Measurements from ENCODE around the gene RANBP17. TPM values are rescaled to one million over a fixed set of nuclear protein-coding genes. Genes with fewer than 3 reads are reported as not detected.

The RANBP17 gene
- polyA plus RNA-seq, 4 donors = 7.1 to 16.5 (median 12.1) TPM

DNA sequence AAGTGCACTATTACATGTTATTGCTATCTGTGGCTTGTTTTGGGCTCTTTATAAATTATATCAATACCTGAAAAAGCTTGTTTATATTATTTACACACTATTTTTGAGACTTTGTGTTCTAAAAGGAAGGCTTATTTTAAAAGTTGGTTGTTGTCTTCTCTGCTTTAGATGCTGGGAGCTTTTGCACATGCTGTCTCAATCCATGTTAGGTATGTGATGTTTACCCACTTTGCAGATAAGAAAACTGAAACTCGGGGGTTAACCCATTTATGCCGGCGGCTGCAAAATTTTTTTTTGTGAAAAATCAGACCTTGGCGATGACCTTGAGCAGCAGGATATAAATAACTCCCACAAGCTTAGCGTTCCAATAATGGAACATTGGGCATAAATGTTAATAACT is 212.9 kb downstream of the RANBP17 start:
- DNase-seq (ENCODE audit: low read depth in 4 of 4, low spot score in 2 of 4) = no peak

DNA sequence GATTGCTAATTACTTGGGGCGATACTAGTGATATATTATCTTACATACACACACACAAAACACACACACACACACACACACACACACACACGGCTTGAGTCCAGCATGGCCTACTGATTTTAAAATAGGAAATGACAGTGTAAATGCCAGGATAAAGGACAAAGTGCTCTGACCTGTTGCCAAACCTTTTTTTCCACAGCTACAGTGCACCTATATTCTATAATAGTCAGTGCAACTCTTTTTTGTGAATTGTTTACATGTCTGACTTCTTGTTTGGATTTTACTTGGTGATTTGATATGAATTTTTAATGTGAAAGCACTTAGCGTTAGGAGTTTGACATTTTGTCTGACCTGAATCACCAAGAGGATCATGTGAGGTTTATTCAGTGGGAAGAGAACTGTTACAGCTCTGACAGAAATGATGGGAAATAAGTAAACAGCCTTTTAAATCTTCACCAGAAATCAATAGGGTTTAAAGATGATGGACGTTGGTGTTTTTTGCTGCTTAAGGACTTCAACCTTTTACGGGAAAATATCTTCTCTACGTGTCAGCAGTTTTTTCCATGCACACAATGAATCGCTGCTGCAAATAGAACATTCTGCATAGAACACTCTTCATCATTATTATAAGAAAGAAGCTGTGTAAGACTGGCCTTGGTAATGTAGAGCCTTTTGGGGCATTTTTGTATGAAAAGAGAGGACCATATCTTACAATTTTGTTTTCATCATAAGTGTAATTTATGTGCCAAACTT is 218.5 kb downstream of the RANBP17 start:
- DNase-seq (ENCODE audit: low read depth in 4 of 4, low spot score in 2 of 4) = no peak

DNA sequence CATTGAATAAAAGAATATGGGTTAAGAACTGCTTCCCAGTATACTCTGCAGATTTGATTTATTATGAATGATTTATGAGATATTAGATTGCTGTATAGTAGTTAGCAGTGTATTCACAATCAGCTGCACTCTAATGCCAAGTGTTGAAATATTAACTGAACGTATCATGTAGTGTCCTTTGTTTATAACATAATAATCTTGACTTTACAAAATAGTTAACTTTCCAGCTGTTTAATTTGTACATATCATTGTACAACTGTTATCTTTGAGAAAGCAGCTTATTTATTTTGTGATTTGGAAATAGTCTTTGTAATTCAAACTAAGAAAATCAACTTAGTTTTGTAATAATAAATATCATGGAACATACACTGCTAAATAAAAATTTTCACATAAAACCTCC is 219.5 kb downstream of the RANBP17 start:
- no peak for DNase-seq (ENCODE audit: low read depth in 4 of 4, low spot score in 2 of 4)

DNA sequence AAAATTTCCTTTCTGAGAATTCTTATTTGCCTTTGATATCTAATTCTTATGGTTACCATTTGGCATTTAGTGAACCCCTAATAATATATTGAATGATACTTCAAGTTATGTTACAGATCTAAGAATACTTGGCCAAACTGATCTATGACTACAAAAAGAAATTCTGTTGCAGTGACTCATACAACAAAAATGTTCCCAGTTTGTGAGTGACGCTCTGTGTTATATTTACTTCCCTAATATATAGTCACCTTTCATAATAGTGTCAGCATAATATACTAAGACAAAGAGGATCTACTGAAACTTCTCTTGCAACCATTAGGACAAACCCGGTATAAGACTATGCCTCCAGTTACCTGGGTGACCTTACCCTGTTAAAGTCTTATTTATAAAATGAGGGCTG is 230.4 kb downstream of the RANBP17 start:
- no peak for DNase-seq (ENCODE audit: low read depth in 4 of 4, low spot score in 2 of 4)

DNA sequence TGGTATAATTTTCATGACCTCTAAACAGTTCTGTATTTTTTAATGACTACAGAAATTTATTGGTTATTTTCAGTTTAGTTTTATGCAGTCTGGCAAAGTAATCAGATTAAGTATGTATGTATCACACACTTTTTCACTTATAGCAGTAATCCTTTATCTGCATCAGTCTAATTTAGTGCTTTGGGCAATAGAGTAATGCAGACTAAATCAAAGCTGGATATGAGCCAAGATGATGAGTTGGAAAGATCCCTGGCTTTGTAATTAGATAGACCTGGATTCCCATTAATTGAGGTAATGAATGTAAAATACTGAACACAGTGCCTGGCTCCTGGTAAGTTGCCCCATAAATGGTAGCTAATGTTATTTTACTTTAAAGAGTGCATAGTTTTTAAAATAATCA is 231.8 kb downstream of the RANBP17 start:
- no peak for DNase-seq (ENCODE audit: low read depth in 4 of 4, low spot score in 2 of 4)

DNA sequence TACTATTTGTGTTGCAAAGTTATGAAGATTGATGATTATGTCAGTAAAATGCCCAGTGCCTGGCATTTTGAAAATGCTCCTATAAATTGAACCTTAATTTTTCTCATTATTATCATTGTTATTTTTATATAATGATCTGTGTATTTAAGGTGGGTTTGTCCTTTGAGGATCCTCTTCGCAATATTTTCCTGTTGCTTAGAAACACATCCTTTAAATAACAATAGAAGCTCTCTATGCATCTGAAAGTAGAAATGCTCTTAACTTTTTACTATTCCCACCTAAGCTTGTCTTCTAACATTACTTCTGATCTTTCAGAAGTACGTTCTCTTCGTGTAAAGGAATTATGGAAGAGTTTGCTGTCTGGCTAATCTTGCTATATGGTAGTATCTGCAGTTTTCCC is 232.5 kb downstream of the RANBP17 start:
- DNase-seq (ENCODE audit: low read depth in 4 of 4, low spot score in 2 of 4) = no peak

DNA sequence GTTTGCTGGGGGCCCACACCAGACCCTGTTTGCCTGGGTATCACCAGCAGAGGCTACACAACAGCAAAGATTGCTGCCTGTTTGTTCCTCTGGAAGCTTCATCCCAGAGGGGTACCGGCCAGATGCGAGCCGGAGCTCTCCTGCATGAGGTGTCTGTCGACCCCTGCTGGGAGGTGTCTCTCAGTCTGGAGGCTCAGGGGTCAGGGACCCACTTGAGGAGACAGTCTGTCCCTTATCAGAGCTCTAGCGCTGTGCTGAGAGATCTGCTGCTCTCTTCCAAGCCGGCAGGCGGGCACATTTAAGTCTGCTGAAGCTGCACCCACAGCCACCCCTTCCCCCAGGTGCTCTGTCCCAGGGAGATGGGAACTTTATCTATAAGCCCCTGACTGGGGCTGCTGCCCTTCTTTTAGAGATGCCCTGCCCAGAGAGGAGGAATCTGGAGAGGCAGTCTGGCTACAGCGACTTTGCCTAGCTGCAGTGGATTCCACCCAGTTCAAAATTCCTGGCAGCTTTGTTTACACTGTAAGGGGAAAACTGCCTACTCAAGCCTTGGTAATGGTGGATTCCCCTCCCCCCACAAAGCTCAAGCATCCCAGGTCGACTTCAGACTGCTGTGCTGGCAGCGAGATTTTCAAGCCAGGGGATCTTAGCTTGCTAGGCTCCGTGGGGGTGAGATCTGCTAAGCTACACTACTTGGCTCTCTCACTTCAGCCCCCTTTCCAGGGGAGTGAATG is 241.2 kb downstream of the RANBP17 start:
- DNase-seq (ENCODE audit: low read depth in 4 of 4, low spot score in 2 of 4) = no peak

DNA sequence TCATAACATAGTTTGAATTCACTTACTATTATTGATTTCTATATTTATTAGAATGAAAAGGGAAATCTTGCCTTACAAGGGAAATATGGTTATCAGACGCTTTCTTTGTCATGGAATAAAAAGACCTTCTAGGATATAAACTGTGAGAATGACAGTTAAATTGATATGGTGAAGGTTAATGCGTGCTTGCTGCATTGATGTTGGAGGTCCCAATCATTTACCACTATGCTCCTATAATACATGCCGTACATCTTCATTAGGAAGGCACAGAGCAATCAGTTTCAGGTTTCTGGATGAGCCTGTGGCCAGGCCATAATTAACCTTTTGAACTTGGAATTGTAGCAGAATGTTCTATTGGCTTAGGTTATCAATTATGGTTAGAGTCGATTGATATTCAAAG is 245.9 kb downstream of the RANBP17 start:
- no peak for DNase-seq (ENCODE audit: low read depth in 4 of 4, low spot score in 2 of 4)

DNA sequence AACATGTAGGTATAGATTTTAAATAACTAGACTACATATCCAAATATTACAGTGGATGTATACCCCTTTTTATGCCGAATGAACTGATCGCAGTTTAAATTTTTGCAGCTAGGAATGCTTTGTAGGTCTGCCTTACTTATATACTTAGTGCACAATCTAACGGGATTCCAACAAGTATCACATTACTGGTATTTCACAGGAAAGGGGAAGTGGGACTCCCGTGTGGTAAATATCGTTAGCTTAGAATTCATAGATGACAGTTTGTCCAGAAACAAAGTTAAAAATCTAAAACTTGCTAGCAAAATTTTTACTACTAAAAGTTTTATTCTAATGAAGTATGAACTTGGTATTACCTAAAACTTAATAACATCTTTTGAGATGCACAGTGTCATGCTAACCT is 253.7 kb downstream of the RANBP17 start:
- DNase-seq (ENCODE audit: low read depth in 4 of 4, low spot score in 2 of 4) = no peak

DNA sequence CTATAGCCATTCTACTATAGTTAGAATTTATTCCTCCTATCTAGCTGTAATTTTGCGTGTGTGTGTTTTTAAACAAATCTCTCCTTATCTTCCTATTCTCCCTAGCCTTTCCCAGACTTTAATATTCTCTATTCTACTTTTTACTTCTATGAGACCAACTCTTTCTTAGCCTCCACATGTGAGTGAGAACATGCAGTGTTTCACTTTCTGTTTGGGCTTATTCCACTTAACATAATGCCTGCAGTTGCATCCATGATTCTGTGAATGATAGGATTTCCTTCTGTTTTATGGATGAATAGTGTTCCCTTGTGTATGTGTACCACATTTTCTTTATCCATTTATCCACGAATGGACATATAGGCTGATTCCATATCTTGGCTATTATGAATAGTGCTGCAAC is 254.9 kb downstream of the RANBP17 start:
- DNase-seq (ENCODE audit: low read depth in 4 of 4, low spot score in 2 of 4) = no peak

DNA sequence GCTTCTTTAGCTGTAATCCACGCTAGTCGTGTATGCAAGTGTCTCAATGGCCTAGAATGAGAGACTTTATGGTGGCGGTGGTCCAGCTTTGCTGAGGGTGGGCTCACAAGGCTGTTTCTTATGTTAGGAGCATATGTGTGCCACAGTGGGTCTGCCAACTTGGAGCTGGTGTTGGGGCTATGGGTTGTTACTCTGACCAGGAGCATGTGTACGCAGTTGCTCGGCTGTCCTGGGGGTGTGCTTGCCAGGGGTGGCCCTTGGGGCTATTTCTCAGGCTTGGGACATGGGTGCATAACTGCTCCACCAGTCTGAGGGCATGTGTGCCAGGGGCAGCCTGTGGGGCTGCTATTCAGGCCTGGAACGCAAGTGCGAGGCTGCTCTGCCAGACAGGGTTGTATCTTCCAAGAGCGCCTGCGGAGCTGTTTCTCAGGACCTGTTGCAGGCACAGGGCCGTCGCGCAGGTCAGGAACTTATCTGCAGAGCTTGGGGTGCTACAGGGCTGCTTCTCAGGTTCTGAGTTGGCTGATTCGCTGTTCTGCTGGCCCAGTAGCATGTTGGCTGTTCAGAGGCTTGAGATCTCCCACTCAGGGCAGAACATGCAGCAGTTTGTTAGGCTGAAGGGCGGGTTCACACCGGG is 259.3 kb downstream of the RANBP17 start:
- no peak for DNase-seq (ENCODE audit: low read depth in 4 of 4, low spot score in 2 of 4)

DNA sequence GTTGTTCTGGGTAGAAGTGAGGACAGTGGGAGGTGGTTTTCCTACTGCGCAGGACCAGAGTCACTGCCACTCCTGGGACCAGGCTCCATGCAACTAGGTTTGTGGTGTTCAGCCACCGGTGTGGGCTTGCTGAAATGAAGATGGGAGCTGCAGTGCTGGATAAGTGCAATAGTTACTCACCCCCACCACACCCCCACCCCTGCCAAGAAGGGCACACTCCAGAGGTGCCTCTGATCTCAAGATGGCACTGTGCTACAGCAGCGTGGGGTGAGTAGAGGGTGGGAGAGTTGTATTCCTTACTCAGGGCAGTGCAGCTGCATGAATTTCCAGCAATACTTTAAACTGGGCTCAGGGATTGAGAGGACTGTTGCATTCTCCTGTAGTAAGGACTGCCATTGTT is 259.8 kb downstream of the RANBP17 start:
- no peak for DNase-seq (ENCODE audit: low read depth in 4 of 4, low spot score in 2 of 4)

DNA sequence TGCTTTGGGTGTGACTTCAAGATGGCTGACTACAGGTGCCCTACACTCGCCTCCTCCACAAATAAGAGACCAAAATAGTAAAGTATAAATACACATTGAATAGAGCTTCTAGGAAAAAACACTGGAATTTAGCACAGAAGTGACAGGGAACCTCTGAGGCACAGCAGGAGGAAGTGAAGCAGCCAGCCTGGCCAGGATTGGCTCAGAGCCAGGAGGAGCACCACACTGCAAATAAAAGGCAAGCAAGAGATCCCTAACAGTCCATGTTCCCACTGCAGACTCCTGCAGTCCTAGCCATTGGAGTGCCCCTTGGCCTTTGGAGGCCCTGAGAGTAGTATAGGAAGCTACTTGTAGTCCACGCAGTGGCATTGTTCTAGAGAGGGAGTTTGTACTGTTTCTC is 260.6 kb downstream of the RANBP17 start:
- no peak for DNase-seq (ENCODE audit: low read depth in 4 of 4, low spot score in 2 of 4)

DNA sequence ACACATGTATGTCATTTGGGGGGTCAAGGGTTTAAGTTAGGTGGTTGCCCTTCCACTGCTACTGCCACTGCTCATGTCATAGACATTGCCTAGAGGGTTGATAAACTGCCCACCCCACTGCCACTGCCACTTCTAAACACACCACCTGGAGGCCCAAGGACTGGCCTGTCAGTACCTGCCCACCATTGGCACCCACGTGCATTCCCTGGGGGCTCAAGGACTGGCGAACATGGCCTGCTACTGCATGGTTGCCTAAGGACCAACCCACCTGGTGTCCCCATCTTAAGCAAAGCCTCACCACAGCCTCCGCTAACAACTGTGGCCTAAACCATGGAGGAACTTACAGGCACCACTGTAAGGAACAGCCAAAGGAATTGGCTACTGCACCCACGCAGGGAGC is 261.6 kb downstream of the RANBP17 start:
- no peak for DNase-seq (ENCODE audit: low read depth in 4 of 4, low spot score in 2 of 4)

DNA sequence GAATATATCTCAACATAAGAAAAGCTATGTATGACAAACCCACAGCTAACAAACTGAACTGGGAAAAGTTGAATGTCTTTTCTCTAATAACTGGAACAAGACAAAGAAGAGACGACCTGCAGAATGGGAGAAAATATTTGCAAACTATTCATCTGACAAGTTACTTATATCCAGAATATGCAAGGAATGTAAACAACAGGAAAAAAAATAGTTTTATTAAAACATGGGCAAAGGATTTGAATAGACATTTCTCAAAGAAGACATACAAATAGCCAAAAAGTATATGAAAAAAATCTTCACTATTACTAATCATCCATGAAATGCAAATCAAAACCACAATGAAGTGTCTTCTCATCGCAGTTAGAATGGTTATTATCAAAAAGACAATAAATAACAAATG is 265.5 kb downstream of the RANBP17 start:
- no peak for DNase-seq (ENCODE audit: low read depth in 4 of 4, low spot score in 2 of 4)

DNA sequence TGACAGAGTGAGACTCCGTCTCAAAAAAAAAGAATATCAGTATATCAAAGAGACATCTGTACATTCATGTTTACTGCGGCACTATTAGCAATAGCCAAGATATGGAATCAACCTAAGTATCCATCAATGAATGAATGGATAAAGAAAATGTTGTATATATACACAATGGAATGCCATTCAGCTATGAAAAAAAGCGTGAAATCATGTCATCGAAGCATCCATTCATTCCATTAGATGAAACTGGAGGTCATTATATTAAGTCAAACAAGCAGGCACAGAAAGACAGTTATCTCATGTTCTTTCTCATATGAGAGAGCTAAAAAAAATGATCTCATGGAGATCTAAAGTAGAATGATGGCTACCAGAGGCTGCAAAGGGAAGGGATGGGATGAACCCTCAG is 266.3 kb downstream of the RANBP17 start:
- no peak for DNase-seq (ENCODE audit: low read depth in 4 of 4, low spot score in 2 of 4)

DNA sequence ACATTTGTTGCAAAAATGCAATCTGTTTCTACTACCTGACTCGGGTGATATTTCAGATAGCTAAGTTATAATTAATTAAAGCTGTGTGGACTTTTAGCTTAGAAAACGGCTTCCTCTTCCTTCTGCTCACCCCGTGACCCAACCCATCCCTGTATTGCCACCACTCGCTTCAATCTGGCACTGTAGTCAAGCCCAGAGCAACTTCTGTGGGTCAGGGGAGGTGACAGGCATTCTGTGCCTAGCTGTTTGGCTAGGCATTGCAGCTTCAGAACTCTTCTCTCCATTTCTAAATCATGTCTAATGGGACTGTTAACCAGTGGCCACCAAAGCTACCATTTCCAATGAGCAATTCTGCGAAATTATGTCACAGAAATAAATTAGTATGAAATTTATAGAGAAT is 267.5 kb downstream of the RANBP17 start:
- DNase-seq (ENCODE audit: low read depth in 4 of 4, low spot score in 2 of 4) = no peak

DNA sequence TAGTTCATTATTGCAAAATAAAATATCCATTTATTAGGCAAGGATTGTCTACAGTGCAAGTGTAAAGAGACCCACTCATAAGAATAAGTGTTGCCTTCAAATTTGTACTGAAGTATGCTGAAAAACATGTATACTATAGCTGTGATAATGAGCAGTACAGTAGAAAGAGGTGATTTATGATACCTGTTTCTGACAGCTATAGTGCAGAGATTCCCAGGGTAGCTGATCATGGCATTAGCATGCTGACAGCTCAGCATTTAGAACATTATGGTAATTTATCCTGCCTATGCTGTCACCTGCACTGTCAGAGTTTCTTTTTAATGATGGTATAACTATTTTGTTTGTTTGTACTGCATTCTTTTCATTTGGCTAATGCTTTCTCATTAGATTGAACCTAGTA is 269.7 kb downstream of the RANBP17 start:
- DNase-seq (ENCODE audit: low read depth in 4 of 4, low spot score in 2 of 4) = no peak

DNA sequence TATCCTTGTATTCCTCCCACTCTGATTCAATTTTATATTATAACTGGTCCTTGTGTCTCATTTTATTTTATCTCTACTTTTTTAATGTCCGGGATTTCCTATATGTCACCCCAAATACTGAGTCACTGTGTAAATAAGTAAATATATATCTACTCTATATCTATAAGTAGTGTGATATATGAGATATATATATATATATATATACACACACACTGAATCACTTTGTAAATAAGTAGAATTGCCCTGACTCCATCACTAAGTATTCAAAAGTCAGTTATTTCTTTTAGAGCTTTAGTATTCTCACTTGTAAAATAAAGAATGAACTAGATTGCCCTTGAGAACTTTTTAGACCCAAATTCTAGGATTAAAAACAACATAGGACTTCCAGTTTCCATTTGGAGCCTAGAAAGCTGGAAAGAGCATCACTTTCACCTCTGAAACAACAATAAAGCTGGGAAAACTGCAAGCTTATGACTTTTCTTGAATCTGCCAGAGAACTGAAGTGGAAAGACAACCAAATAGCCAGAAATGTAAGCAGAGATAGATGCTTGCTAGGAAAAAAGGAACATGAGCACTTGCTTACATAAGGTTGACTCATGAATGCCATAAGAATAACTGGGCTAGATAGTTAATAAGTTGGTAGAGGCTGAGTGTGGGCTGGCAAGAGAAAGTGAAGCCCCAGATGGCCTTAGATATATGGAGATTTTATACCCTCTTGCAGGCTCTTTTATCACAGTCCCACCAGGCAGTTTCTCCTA is 276.1 kb downstream of the RANBP17 start:
- DNase-seq (ENCODE audit: low read depth in 4 of 4, low spot score in 2 of 4) = no peak

DNA sequence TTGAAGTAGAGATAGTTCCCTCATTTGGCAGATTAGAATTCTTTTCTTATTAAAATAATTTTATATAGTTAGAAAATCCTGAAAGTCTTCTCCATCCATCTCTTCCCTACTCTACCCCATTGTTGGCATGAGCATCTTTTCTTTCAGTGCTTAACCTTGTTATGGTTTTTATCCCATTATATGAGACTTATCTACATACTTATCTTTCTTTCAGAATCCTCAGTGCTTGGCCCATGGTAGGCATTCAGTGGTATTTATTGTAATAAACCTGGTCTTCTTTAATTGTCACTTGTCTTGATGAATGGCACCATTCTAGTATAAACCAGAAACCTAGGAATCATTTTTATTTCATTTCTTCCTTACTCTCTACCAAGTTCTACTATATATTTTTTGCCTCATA is 277.4 kb downstream of the RANBP17 start:
- no peak for DNase-seq (ENCODE audit: low read depth in 4 of 4, low spot score in 2 of 4)

DNA sequence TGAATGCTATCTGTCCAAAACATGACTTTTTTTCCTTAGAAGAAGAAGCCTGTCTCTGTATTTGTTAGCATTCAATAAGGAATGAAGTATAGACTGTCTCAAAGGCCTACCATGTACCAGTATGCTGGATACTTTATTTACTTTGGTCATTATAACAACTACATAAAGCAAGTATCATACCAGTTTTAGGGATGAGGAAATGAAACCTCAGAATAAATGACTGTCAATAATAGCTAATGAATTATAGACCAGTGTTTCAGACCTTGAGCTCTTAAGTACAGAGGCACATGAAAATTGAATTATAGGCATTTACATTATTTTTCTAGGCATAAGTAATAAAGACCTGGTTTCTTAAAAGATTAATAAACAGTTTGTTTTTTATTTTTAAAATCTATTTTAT is 280.8 kb downstream of the RANBP17 start:
- no peak for DNase-seq (ENCODE audit: low read depth in 4 of 4, low spot score in 2 of 4)
